Endodermal cell (in vitro differentiated cells): Measurements from ENCODE around the gene SH3PXD2A. TPM values are rescaled to one million over a fixed set of nuclear protein-coding genes. Genes with fewer than 3 reads are reported as not detected.

Experiments
- DNase-seq: peaks from one replicate; pipeline ENCODE4 v3.0.0-alpha.2; 2017
- H3K27ac ChIP-seq: 2 replicates; pipeline ENCODE4 v1.5.1; 2013; ENCODE audit warnings: mild to moderate bottlenecking, low read depth, low read length, moderate library complexity
- H3K27me3 ChIP-seq: 2 replicates; pipeline ENCODE4 v1.6.1; 2013; ENCODE audit warnings: mild to moderate bottlenecking, low read length, moderate library complexity; ENCODE audit not compliant: insufficient read depth, control insufficient read depth, poor library complexity, severe bottlenecking
- H3K36me3 ChIP-seq: 2 replicates; pipeline ENCODE4 v1.7.0; 2013; ENCODE audit warnings: mild to moderate bottlenecking, low read length, moderate library complexity; ENCODE audit not compliant: control insufficient read depth, insufficient read depth
- H3K4me1 ChIP-seq: one replicate; pipeline ENCODE4 v1.7.0; 2013; ENCODE audit warnings: low read length; ENCODE audit not compliant: control insufficient read depth, insufficient read depth
- H3K4me3 ChIP-seq: 2 replicates; pipeline ENCODE4 v1.5.1; 2013; ENCODE audit warnings: mild to moderate bottlenecking, low read length, moderate library complexity
- H3K9ac ChIP-seq: 2 replicates; pipeline ENCODE4 v1.6.1; 2013; ENCODE audit warnings: mild to moderate bottlenecking, low read length, moderate library complexity; ENCODE audit not compliant: poor library complexity, severe bottlenecking; ENCODE audit errors: extremely low read depth
- H3K9me3 ChIP-seq: 2 replicates; pipeline ENCODE4 v1.6.1; 2013; ENCODE audit warnings: mild to moderate bottlenecking, low read length, moderate library complexity; ENCODE audit not compliant: control insufficient read depth
- H3K27ac Mint-ChIP-seq: 2 replicates; pipeline ENCODE4 v1.8.0; 2020; ENCODE audit warnings: mixed read lengths
- H3K27me3 Mint-ChIP-seq: 2 replicates; pipeline ENCODE4 v1.8.0; 2021; ENCODE audit warnings: mild to moderate bottlenecking, mixed read lengths; ENCODE audit not compliant: insufficient read depth
- H3K36me3 Mint-ChIP-seq: 2 replicates; pipeline ENCODE4 v1.8.0; 2020; ENCODE audit warnings: low read depth, mixed read lengths
- H3K4me1 Mint-ChIP-seq: 2 replicates; pipeline ENCODE4 v1.8.0; 2020; ENCODE audit warnings: mixed read lengths
- H3K4me3 Mint-ChIP-seq: 2 replicates; pipeline ENCODE4 v1.8.0; 2020; ENCODE audit warnings: mild to moderate bottlenecking, moderate library complexity, mixed read lengths
- H3K9me3 Mint-ChIP-seq: 2 replicates; pipeline ENCODE4 v1.8.0; 2020; ENCODE audit warnings: mild to moderate bottlenecking, mixed read lengths
- CTCF ChIP-seq: fragments of 200-600 bp; sonication (generic); conservative IDR thresholded peaks from 2 replicates; pipeline ENCODE4 v1.5.0; 2021; ENCODE audit warnings: antibody characterized with exemption, mild to moderate bottlenecking
- WGBS, 2 experiments: methylation state at CpG; one replicate each; pipeline versions ENCODE4 v1.1.5 to v1.1.7; 2013; ENCODE audit warnings: missing lambda C conversion rate in 2 of 2, mixed read lengths in 1 of 2; ENCODE audit not compliant: insufficient coverage in 1 of 2, insufficient read length in 1 of 2; 5-methylcytosine and 5-hydroxymethylcytosine counted together
- total RNA-seq, 2 donors: library from RNA; stranded (reverse); fragmentation: NEBNext Ultra II Directional in 1 of 2; extraction: Animal tissue kit (Norgen Biotek cat#: 25700) in 1 of 2; gene quantifications; 2 replicates in 1 of 2; 3 replicates in 1 of 2; pipeline ENCODE4 v1.2.1, GENCODE V29; 2021

SH3PXD2A gene
- total RNA-seq, 2 donors from 2014 or later = 15.7 to 22.6 TPM

- H3K27me3 Mint-ChIP-seq = no peaks in the 10 kb centered on the region
- H3K27me3 ChIP-seq = no peaks in the 10 kb centered on the region
- peaks cover 4% of the 10 kb centered on the region for H3K4me1 Mint-ChIP-seq
These were observed 201.8 kb downstream of the SH3PXD2A start for GRCh38 chr10:103653581-103654037.

GRCh38 chr10:103652599-103653281, 202.6 kb downstream of the SH3PXD2A start:
- H3K4me1 Mint-ChIP-seq = peaks cover 12% of the 10 kb centered on the region
- Histone ChIP-seq H3K9me3 (no peaks in the 10 kb centered on the region), H3K9ac (no peak overlapping the region), H3K36me3 (no peaks in the 10 kb centered on the region), H3K4me3 (no peak overlapping the region), H3K27me3 (no peaks in the 10 kb centered on the region), H3K4me1 (peaks cover 3% of the 10 kb centered on the region), H3K27ac (no peak overlapping the region)
- no peak overlapping the region for H3K4me3 Mint-ChIP-seq
- no peaks in the 10 kb centered on the region for H3K9me3 Mint-ChIP-seq
- WGBS, 2 experiments = 87 to 89% methylated on average over 10 to 15 of the region's 15 CpGs
- H3K36me3 Mint-ChIP-seq = peaks cover 15% of the 10 kb centered on the region
- H3K27me3 Mint-ChIP-seq = no peaks in the 10 kb centered on the region
- TF ChIP-seq CTCF = no peak
- no peak for DNase-seq
- no peak overlapping the region for H3K27ac Mint-ChIP-seq

More at GRCh38 chr10:103653581-103654037, 201.8 kb downstream of the SH3PXD2A start:
- Histone ChIP-seq H3K9me3 (no peaks in the 10 kb centered on the region), H3K9ac (no peak overlapping the region), H3K4me3 (no peak overlapping the region), H3K4me1 (no peaks in the 10 kb centered on the region), H3K36me3 (no peaks in the 10 kb centered on the region), H3K27ac (no peak overlapping the region)
- no peaks in the 10 kb centered on the region for H3K9me3 Mint-ChIP-seq
- no peak for TF ChIP-seq CTCF
- no peak overlapping the region for H3K4me3 Mint-ChIP-seq
- H3K36me3 Mint-ChIP-seq = peaks cover 24% of the 10 kb centered on the region
- WGBS, 2 experiments = 83 to 91% methylated on average over 6 to 8 of the region's 8 CpGs
- no peak for DNase-seq
- no peak overlapping the region for H3K27ac Mint-ChIP-seq

GRCh38 chr10:103651783-103652476, 203.4 kb downstream of the SH3PXD2A start:
- Histone ChIP-seq H3K4me3 (no peak overlapping the region), H3K9ac (no peak overlapping the region), H3K4me1 (peaks cover 3% of the 10 kb centered on the region), H3K36me3 (no peaks in the 10 kb centered on the region), H3K9me3 (no peaks in the 10 kb centered on the region), H3K27ac (no peak overlapping the region), H3K27me3 (no peaks in the 10 kb centered on the region)
- peaks cover 8% of the 10 kb centered on the region for H3K36me3 Mint-ChIP-seq
- DNase-seq = no peak
- TF ChIP-seq CTCF = no peak
- H3K4me3 Mint-ChIP-seq = no peak overlapping the region
- no peak overlapping the region for H3K27ac Mint-ChIP-seq
- WGBS, 2 experiments = 82 to 93% methylated on average over 6 to 10 of the region's 10 CpGs
- H3K27me3 Mint-ChIP-seq = no peaks in the 10 kb centered on the region
- peaks cover 14% of the 10 kb centered on the region for H3K4me1 Mint-ChIP-seq
- H3K9me3 Mint-ChIP-seq = no peaks in the 10 kb centered on the region
